ENCODE results near the gene PRSS22.

Gene PRSS22

GRCh38 chr16:2819939-2820835 is 37.8 kb downstream of the PRSS22 start:
- no peak overlapping the region for H3K4me3 ChIP-seq (ENCODE audit: control insufficient read depth, low read depth, low read length)
- TF ChIP-seq, protein P1, sequence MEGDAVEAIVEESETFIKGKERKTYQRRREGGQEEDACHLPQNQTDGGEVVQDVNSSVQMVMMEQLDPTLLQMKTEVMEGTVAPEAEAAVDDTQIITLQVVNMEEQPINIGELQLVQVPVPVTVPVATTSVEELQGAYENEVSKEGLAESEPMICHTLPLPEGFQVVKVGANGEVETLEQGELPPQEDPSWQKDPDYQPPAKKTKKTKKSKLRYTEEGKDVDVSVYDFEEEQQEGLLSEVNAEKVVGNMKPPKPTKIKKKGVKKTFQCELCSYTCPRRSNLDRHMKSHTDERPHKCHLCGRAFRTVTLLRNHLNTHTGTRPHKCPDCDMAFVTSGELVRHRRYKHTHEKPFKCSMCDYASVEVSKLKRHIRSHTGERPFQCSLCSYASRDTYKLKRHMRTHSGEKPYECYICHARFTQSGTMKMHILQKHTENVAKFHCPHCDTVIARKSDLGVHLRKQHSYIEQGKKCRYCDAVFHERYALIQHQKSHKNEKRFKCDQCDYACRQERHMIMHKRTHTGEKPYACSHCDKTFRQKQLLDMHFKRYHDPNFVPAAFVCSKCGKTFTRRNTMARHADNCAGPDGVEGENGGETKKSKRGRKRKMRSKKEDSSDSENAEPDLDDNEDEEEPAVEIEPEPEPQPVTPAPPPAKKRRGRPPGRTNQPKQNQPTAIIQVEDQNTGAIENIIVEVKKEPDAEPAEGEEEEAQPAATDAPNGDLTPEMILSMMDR (IDR thresholded peaks at IDR 0.05; ENCODE audit: control insufficient read depth, insufficient read depth, low read depth, low read length, missing control alignments) = no peak
- DNase-seq (ENCODE audit: low read depth) = no peak

GRCh38 chr16:2819179-2819938 is 38.6 kb downstream of the PRSS22 start:
- DNase-seq (ENCODE audit: low read depth) = no peak
- no peak overlapping the region for H3K4me3 ChIP-seq (ENCODE audit: control insufficient read depth, low read depth, low read length)
- TF ChIP-seq, protein P1 (IDR thresholded peaks at IDR 0.05; ENCODE audit: control insufficient read depth, insufficient read depth, low read depth, low read length, missing control alignments) = no peak

- TF ChIP-seq, protein P1 (IDR thresholded peaks at IDR 0.05; ENCODE audit: control insufficient read depth, insufficient read depth, low read depth, low read length, missing control alignments) = no peak
- no peak overlapping the region for H3K4me3 ChIP-seq (ENCODE audit: control insufficient read depth, low read depth, low read length)
- no peak for DNase-seq (ENCODE audit: low read depth)
Observed at GRCh38 chr16:2818272-2818876, 39.6 kb downstream of the PRSS22 start.

DNA sequence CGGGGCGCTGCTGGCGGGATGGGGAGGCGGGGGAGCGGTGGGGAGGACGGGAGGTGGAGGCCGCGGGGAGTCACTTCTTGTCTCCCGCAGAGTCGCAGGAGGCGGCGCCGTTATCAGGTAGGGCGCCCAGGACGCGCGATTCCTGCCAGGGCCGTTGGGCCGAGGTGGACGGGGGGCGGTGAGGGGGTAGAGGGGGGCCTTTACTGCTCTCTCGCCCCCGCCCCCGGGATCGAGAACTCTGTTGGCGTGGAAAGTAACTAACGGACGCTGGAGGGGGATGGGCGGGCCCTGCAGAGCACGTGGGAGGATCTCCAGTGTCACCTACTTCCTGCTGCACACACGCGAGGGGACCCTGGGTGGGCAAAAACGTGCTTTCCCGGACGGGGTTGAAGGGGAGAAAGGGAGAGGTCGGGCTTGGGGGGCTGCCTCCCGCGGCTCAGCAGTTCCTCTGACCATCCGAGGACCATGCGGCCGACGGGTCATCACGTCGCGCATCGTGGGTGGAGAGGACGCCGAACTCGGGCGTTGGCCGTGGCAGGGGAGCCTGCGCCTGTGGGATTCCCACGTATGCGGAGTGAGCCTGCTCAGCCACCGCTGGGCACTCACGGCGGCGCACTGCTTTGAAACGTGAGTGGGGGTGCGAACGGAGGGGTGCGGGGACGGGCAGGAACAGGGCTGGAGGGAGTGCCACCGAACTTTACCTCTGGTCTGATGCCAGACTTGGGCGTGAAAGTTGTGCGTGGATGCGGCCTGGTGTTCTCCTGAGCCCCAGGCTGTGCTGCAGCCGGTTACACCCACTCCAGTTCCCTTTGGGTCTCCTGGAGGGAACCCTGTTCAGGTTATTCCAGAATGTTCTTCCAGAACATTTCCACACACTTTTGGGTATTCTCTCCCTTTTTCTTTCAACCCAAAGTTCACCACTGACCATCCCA is 40.4 kb downstream of the PRSS22 start:
- TF ChIP-seq, protein P1 (IDR thresholded peaks at IDR 0.05; ENCODE audit: control insufficient read depth, insufficient read depth, low read depth, low read length, missing control alignments) = no peak
- no peak overlapping the region for H3K4me3 ChIP-seq (ENCODE audit: control insufficient read depth, low read depth, low read length)
- no peak for DNase-seq (ENCODE audit: low read depth)

DNA sequence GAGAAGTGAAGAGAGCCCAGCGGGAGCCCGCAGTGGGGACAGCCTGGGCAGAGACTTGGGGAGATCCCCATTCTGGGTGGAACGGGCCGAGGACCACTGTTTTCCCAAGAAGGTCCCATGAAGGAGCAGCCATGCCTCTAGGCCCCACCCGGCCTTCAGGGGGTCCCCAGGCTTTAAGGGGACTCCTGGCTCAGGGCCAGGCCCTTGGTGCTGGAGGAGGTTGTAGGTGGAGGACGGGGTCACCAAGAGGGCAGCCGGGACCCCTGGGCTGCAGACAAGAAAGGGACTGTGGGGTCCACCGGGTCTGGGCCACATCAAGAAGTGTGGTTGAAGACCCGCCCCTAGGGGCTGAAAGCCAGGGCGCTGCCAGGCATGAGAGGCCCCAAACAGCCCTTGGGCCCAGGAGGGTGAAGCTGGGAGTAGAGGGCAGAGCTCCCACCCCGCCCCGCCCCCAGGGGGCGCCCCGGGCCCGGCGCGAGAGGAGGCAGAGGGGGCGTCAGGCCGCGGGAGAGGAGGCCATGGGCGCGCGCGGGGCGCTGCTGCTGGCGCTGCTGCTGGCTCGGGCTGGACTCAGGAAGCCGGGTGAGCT is 41.1 kb downstream of the PRSS22 start, which contains the start of gene PRSS21:
Gene PRSS21 (plus strand): TSS at position 487 of the 589 bp plus-strand sequence. CDS start 32 bp downstream, at position 519.
- DNase-seq (ENCODE audit: low read depth) = no peak
- H3K4me3 ChIP-seq (ENCODE audit: control insufficient read depth, low read depth, low read length) = no peak within 1 kb of the TSS
- TF ChIP-seq, protein P1 (IDR thresholded peaks at IDR 0.05; ENCODE audit: control insufficient read depth, insufficient read depth, low read depth, low read length, missing control alignments) = no peak

Measured in AG09309 (cell line).